Measurements from ENCODE around the gene VNN1. TPM values are rescaled to one million over a fixed set of nuclear protein-coding genes. Genes with fewer than 3 reads are reported as not detected.
A peak's percentile ranks its signal among the peaks of the same experiment; 100 is the strongest.

Gene VNN1
- total RNA-seq, 4 donors from 2014 or later, result 0.46 to 5.8 (median 0.76) TPM

DNA sequence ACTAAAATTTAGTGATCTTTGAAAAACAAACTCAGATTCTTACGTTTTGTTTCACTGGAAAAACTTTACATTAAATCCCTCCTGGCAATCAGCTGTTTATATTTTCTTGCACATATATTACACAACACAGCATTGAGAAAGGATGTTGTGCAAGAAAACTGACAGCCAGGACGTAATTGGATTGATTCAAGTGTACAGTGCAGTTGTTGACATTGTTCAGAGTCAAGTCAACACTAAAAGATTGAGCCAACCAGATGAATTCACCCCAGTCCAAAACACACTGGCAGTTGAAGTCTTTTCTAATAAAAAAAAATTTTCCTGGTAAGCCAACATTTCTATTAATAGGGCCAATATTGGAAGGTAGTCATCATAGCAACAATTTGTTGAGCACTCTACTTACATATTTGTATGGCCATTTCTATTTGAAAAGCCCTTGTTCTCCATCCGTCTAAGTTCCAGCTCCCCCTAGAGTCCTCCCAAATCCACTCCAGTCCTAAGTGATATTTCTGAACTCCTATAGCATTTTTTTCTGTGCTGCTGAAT lies 20.9 kb upstream of the VNN1 start:
- no peaks in the 10 kb centered on the region for H3K36me3 ChIP-seq
- TF ChIP-seq, protein P1, sequence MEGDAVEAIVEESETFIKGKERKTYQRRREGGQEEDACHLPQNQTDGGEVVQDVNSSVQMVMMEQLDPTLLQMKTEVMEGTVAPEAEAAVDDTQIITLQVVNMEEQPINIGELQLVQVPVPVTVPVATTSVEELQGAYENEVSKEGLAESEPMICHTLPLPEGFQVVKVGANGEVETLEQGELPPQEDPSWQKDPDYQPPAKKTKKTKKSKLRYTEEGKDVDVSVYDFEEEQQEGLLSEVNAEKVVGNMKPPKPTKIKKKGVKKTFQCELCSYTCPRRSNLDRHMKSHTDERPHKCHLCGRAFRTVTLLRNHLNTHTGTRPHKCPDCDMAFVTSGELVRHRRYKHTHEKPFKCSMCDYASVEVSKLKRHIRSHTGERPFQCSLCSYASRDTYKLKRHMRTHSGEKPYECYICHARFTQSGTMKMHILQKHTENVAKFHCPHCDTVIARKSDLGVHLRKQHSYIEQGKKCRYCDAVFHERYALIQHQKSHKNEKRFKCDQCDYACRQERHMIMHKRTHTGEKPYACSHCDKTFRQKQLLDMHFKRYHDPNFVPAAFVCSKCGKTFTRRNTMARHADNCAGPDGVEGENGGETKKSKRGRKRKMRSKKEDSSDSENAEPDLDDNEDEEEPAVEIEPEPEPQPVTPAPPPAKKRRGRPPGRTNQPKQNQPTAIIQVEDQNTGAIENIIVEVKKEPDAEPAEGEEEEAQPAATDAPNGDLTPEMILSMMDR (IDR thresholded peaks at IDR 0.05), result peak in 1 of 6 experiments; percentile 11
- no peak for TF ChIP-seq POLR2A (IDR thresholded peaks at IDR 0.05)
- H3K4me1 ChIP-seq, result no peaks in the 10 kb centered on the region
- no peaks in the 10 kb centered on the region for H3K9me3 ChIP-seq
- no peak overlapping the region for H3K4me3 ChIP-seq (replicated peaks in 1 of 3)
- intact Hi-C loops (cut with DNase I), result no loop called here
- DNase-seq, result no peak
- 30 to 40% methylated on average over 3 of the region's 3 CpGs for WGBS, 2 donors
- H3K27ac ChIP-seq, result no peak overlapping the region
- H3K27me3 ChIP-seq, result no peaks in the 10 kb centered on the region

DNA sequence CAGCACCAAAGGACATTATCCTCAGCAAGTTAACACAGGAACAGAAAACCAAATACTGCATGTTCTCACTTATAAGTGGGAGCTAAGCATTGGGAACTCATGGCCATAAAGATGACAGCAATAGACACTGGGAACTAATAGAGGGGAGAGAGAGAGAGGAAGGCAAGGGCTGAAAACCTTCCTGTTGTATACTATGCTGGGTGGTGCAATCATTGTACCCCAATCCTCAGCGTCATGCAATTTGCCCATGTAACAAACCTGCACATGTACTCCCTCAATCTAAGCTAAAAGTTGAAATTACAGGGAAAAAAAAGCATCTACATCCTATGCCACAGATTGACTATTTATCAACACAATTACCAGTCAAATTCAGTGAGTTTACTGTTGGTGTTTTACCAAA lies 20.0 kb upstream of the VNN1 start:
- H3K27me3 ChIP-seq, result no peaks in the 10 kb centered on the region
- no peak for TF ChIP-seq POLR2A (IDR thresholded peaks at IDR 0.05)
- TF ChIP-seq, protein P1 (IDR thresholded peaks at IDR 0.05), result no peak
- WGBS, 2 donors, result 80 to 96% methylated on average over 1 of the region's 1 CpG
- H3K4me1 ChIP-seq, result no peaks in the 10 kb centered on the region
- H3K9me3 ChIP-seq, result no peaks in the 10 kb centered on the region
- no peaks in the 10 kb centered on the region for H3K36me3 ChIP-seq
- no peak for DNase-seq
- intact Hi-C loops (cut with DNase I), result no loop called here
- no peak overlapping the region for H3K4me3 ChIP-seq (replicated peaks in 1 of 3)
- no peak overlapping the region for H3K27ac ChIP-seq

DNA sequence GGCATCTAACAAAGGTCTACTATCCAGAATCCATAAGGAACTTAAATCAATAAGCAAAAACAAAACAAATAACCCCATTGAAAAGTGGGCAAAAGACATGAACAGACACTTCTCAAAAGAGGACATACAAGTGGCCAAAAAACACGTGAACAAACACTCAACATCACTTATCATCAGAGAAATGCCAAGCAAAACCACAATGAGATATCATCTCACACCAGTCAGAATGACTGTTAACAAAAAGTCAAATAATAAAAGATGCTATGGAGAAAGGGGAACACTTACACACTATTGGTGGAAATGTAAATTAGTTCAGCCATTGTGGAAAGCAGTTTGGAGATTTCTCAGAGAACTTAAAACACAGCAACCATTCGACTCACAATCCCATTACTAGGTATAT lies 19.4 kb upstream of the VNN1 start:
- H3K36me3 ChIP-seq, result no peaks in the 10 kb centered on the region
- DNase-seq, result no peak
- no peak overlapping the region for H3K4me3 ChIP-seq (replicated peaks in 1 of 3)
- TF ChIP-seq, protein P1 (IDR thresholded peaks at IDR 0.05), result no peak
- TF ChIP-seq POLR2A (IDR thresholded peaks at IDR 0.05), result no peak
- intact Hi-C loops (cut with DNase I), result no loop called here
- H3K4me1 ChIP-seq, result no peaks in the 10 kb centered on the region
- no peaks in the 10 kb centered on the region for H3K27me3 ChIP-seq
- no peaks in the 10 kb centered on the region for H3K9me3 ChIP-seq
- no peak overlapping the region for H3K27ac ChIP-seq
- whole genome bisulfite sequencing, 2 donors, result 67 to 75% methylated on average over 2 of the region's 2 CpGs

DNA sequence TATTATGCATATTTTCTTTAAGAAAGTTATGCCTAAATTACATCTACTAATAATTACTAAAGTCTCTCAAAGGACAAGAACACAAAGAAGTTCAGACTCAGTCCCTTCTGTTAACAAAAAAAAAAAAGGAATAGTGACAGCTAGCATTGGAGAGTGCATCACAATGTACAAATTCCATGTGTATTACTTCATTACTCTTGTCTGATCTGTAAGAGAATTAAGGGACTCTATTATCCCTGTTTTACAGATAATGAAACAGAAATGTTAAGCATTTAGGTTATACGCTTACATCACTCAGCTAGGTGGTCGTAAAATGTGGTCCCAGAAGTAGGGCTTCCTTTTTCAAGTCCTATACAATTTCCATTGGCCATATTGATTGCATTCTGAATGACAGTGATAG lies 17.2 kb upstream of the VNN1 start:
- no peaks in the 10 kb centered on the region for H3K4me1 ChIP-seq
- TF ChIP-seq, protein P1 (IDR thresholded peaks at IDR 0.05), result no peak
- TF ChIP-seq POLR2A (IDR thresholded peaks at IDR 0.05), result no peak
- no peak for DNase-seq
- H3K36me3 ChIP-seq, result no peaks in the 10 kb centered on the region
- intact Hi-C loops (cut with DNase I), result no loop called here
- H3K9me3 ChIP-seq, result no peaks in the 10 kb centered on the region
- H3K4me3 ChIP-seq (replicated peaks in 1 of 3), result no peak overlapping the region
- 84 to 91% methylated on average over 2 of the region's 2 CpGs for WGBS, 2 donors
- no peak overlapping the region for H3K27ac ChIP-seq
- H3K27me3 ChIP-seq, result no peaks in the 10 kb centered on the region

DNA sequence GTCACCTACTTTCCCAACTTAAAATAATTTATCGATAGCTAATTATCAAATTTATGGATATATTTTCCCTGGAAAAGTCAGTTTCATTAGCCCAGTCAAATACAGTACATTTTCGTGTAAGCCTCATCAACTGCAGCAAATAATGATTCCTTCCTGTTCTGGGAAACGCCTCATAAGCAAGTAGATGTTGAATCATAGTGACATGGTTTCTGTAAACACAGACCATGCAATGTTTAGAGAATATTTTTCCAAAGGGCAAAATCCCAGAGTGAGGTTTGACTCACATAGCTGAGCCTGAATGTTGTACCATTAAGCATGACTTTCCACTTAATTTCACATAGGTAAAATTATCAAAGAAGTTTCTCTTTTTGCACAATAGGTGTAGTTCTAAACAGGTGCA lies 16.7 kb upstream of the VNN1 start:
- WGBS, 2 donors, result 78 to 82% methylated on average over 3 of the region's 3 CpGs

More for the DNA sequence above, 16.7 kb upstream of the VNN1 start:
- intact Hi-C loops (cut with DNase I), result no loop called here
- Histone ChIP-seq H3K27me3 (no peaks in the 10 kb centered on the region), H3K27ac (no peak overlapping the region), H3K36me3 (no peaks in the 10 kb centered on the region), H3K4me3 (replicated peaks in 1 of 3) (no peak overlapping the region), H3K4me1 (no peaks in the 10 kb centered on the region), H3K9me3 (no peaks in the 10 kb centered on the region)
- no peak for DNase-seq
- TF ChIP-seq POLR2A (IDR thresholded peaks at IDR 0.05), result no peak
- TF ChIP-seq, protein P1 (IDR thresholded peaks at IDR 0.05), result no peak

Measured in thyroid gland (tissue), 4 donors.